Calu3 (cell line): ENCODE data around the gene SCGB1D1. TPM values are rescaled to one million over a fixed set of nuclear protein-coding genes. Genes with fewer than 3 reads are reported as not detected.

ENCODE experiments used
- BruUV-seq: library from RNA; stranded (reverse); fragments of 400-500 nt; replicated peaks from 2 replicates; lab custom pipeline; 2021; lab: Mats Ljungman, UMichigan
- CTCF ChIA-PET: fragments of 300-600 bp; sonication (Branson Sonifier 250); formaldehyde crosslinking; loops from one replicate; lab custom pipeline; 2022; ENCODE audit warnings: antibody characterized with exemption; lab: Charles Lee
- DNase-seq: peaks from one replicate; pipeline ENCODE4 v3.0.0; 2022
- H3K27ac Mint-ChIP-seq: one replicate; pipeline ENCODE4 v1.8.0; 2022; ENCODE audit warnings: mixed read lengths; ENCODE audit not compliant: unreplicated experiment
- H3K27me3 Mint-ChIP-seq: one replicate; pipeline ENCODE4 v1.8.0; 2022; ENCODE audit warnings: mixed read lengths; ENCODE audit not compliant: unreplicated experiment
- H3K36me3 Mint-ChIP-seq: one replicate; pipeline ENCODE4 v1.8.0; 2022; ENCODE audit warnings: mild to moderate bottlenecking, moderate library complexity, mixed read lengths; ENCODE audit not compliant: insufficient read depth, unreplicated experiment
- H3K4me1 Mint-ChIP-seq: one replicate; pipeline ENCODE4 v1.8.0; 2022; ENCODE audit warnings: mild to moderate bottlenecking, low read depth, mixed read lengths; ENCODE audit not compliant: unreplicated experiment
- H3K4me3 Mint-ChIP-seq: one replicate; pipeline ENCODE4 v1.8.0; 2022; ENCODE audit warnings: mild to moderate bottlenecking, low read depth, moderate library complexity, mixed read lengths; ENCODE audit not compliant: unreplicated experiment
- H3K9me3 Mint-ChIP-seq: one replicate; pipeline ENCODE4 v1.8.0; 2022; ENCODE audit warnings: low read depth, mixed read lengths; ENCODE audit not compliant: unreplicated experiment
- CTCF ChIP-seq: fragments of 200-600 bp; IDR thresholded peaks from one replicate; pipeline ENCODE4 v1.8.0; 2022; ENCODE audit warnings: antibody characterized with exemption; ENCODE audit not compliant: unreplicated experiment
- intact Hi-C: fragments of 100-400 bp; cut with micrococcal nuclease; formaldehyde crosslinking; loops from one replicate; pipeline ENCODE4 v1.10.0; 2022; ENCODE audit not compliant: unreplicated experiment
- total RNA-seq: library from RNA; stranded (reverse); gene quantifications from 2 replicates; pipeline ENCODE4 v1.2.3, GENCODE V29; 2022

The SCGB1D1 gene
- total RNA-seq, 1 experiment from 2014 or later: not detected

- intact Hi-C loops: no loop called here
- Mint-ChIP-seq H3K4me1 (no peaks in the 10 kb centered on the region), H3K27ac (no peak overlapping the region), H3K9me3 (no peaks in the 10 kb centered on the region), H3K4me3 (no peak overlapping the region), H3K36me3 (peaks cover 20% of the 10 kb centered on the region), H3K27me3 (peaks cover 13% of the 10 kb centered on the region)
- CTCF ChIA-PET: interaction anchor here (0.6 kb wide), 1 partner anchor 64 kb away, joined by 3 read pairs; no protein-coding TSS in a partner anchor
- no TSS peak for BruUV-seq
- no peak for TF ChIP-seq CTCF
- no peak for DNase-seq
Observed at GRCh38 chr11:62153617-62154016, 36.4 kb upstream of the SCGB1D1 start.

GRCh38 chr11:62157603-62158002 lies 32.4 kb upstream of the SCGB1D1 start:
- Mint-ChIP-seq H3K27ac (no peak overlapping the region), H3K4me1 (no peaks in the 10 kb centered on the region), H3K27me3 (peaks cover 53% of the 10 kb centered on the region), H3K36me3 (no peaks in the 10 kb centered on the region), H3K9me3 (no peaks in the 10 kb centered on the region), H3K4me3 (no peak overlapping the region)
- DNase-seq: no peak
- TF ChIP-seq CTCF: no peak
- BruUV-seq: TSS peak; percentile 18
- intact Hi-C loops: no loop called here
- CTCF ChIA-PET: no interaction called here

- CTCF ChIA-PET: interaction anchor here (1.2 kb wide), 1 partner anchor 218 kb away, joined by 3 read pairs; no protein-coding TSS in a partner anchor
- BruUV-seq: no TSS peak
- no peak for DNase-seq
- intact Hi-C loops: no loop called here
- Mint-ChIP-seq H3K27me3 (peaks cover 95% of the 10 kb centered on the region), H3K4me1 (peaks cover 8% of the 10 kb centered on the region), H3K9me3 (no peaks in the 10 kb centered on the region), H3K4me3 (no peak overlapping the region), H3K36me3 (no peaks in the 10 kb centered on the region), H3K27ac (no peak overlapping the region)
- TF ChIP-seq CTCF: no peak
Observed at GRCh38 chr11:62166371-62166770, 23.6 kb upstream of the SCGB1D1 start.

DNA sequence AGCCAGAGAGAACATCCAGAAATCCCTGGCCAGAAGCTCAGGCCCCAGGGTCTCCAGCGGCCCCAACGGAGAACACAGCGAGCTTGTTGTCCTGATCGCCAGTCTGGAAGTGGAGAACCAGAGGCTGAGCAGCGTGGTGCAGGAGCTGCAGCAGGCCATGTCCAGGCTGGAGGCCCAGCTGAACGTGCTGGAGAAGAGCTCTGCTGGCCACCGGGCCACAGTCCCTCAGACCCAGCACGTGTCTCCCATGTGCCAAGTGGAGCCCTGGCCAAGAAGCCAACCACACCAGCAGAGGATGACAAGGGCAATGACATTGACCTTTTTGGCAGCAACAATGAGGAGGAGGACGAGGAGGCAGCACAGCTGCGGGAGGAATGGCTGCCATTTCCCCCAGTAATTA lies 20.6 kb upstream of the SCGB1D1 start:
- no peak overlapping the region for H3K27ac Mint-ChIP-seq
- intact Hi-C loops: no loop called here
- DNase-seq: no peak
- no peaks in the 10 kb centered on the region for H3K9me3 Mint-ChIP-seq
- CTCF ChIA-PET: no interaction called here
- no TSS peak for BruUV-seq
- H3K27me3 Mint-ChIP-seq: peaks cover 95% of the 10 kb centered on the region
- H3K4me1 Mint-ChIP-seq: peaks cover 13% of the 10 kb centered on the region
- TF ChIP-seq CTCF: no peak
- H3K4me3 Mint-ChIP-seq: no peak overlapping the region
- H3K36me3 Mint-ChIP-seq: no peaks in the 10 kb centered on the region
